H9 (cell line): ENCODE measurements around the gene LIPK. TPM values are rescaled to one million over a fixed set of nuclear protein-coding genes. Genes with fewer than 3 reads are reported as not detected.
"Not testable (repeated sequence)": the region's sequence is repeated elsewhere in the genome, so short reads cannot be mapped to it uniquely, and the experiment has no call there.

Experiments
- DNase-seq: peaks from one replicate; pipeline ENCODE4 v3.0.0-alpha.2; 2017
- H2AFZ ChIP-seq: one replicate; pipeline ENCODE4 v1.6.1; 2013; ENCODE audit warnings: mild to moderate bottlenecking, low read length, control low read depth, moderate library complexity
- H2AK5ac ChIP-seq: 2 replicates; pipeline ENCODE4 v1.6.1; 2013; ENCODE audit warnings: low read length, control low read depth, mixed read lengths; ENCODE audit not compliant: insufficient read length
- H2BK120ac ChIP-seq: one replicate; pipeline ENCODE4 v1.6.1; 2013; ENCODE audit warnings: low read depth, mild to moderate bottlenecking, low read length, control low read depth, inconsistent platforms; ENCODE audit not compliant: poor library complexity, severe bottlenecking
- H2BK12ac ChIP-seq: 2 replicates; pipeline ENCODE4 v1.6.1; 2013; ENCODE audit warnings: low read length, control low read depth, mixed read lengths, low read depth; ENCODE audit not compliant: insufficient read length
- H2BK15ac ChIP-seq: 2 replicates; pipeline ENCODE4 v1.6.1; 2013; ENCODE audit warnings: low read depth, low read length, control low read depth
- H2BK20ac ChIP-seq: one replicate; pipeline ENCODE4 v1.6.1; 2013; ENCODE audit warnings: low read depth, mild to moderate bottlenecking, low read length, control low read depth, inconsistent platforms; ENCODE audit not compliant: poor library complexity, severe bottlenecking
- H2BK5ac ChIP-seq: 2 replicates; pipeline ENCODE4 v1.6.1; 2013; ENCODE audit warnings: low read length, control low read depth, mixed read lengths; ENCODE audit not compliant: insufficient read length
- H3K14ac ChIP-seq: 2 replicates; pipeline ENCODE4 v1.6.1; 2013; ENCODE audit warnings: low read length, control low read depth; ENCODE audit not compliant: insufficient read depth
- H3K18ac ChIP-seq: 2 replicates; pipeline ENCODE4 v1.6.1; 2013; ENCODE audit warnings: low read depth, mild to moderate bottlenecking, mixed read lengths, low read length, control low read depth; ENCODE audit not compliant: insufficient read length
- H3K23ac ChIP-seq: 2 replicates; pipeline ENCODE4 v1.6.1; 2013; ENCODE audit warnings: low read length, control low read depth, mixed read lengths, low read depth; ENCODE audit not compliant: insufficient read length
- H3K23me2 ChIP-seq: 2 replicates; pipeline ENCODE4 v1.6.1; 2013; ENCODE audit warnings: low read depth, mild to moderate bottlenecking, mixed read lengths, low read length, control low read depth; ENCODE audit not compliant: insufficient read length, poor library complexity, severe bottlenecking
- H3K27ac ChIP-seq: 2 replicates; pipeline ENCODE4 v1.5.1; 2013; ENCODE audit warnings: low read length, control low read depth, mixed read lengths, low read depth; ENCODE audit not compliant: insufficient read length
- H3K27me3 ChIP-seq: 2 replicates; pipeline ENCODE4 v1.6.1; 2013; ENCODE audit warnings: low read length, control low read depth, inconsistent platforms; ENCODE audit not compliant: insufficient read depth
- H3K4ac ChIP-seq: 2 replicates; pipeline ENCODE4 v1.6.1; 2013; ENCODE audit warnings: low read depth, mild to moderate bottlenecking, control low read depth, inconsistent platforms, low read length, moderate library complexity
- H3K4me1 ChIP-seq: 2 replicates; pipeline ENCODE4 v1.6.1; 2013; ENCODE audit warnings: low read length, control low read depth, inconsistent platforms; ENCODE audit not compliant: insufficient read depth
- H3K4me2 ChIP-seq: 2 replicates; pipeline ENCODE4 v1.6.1; 2013; ENCODE audit warnings: low read length, control low read depth, mixed read lengths; ENCODE audit not compliant: insufficient read length, insufficient read depth
- H3K56ac ChIP-seq: 2 replicates; pipeline ENCODE4 v1.6.1; 2013; ENCODE audit warnings: low read depth, mild to moderate bottlenecking, mixed read lengths, low read length, control low read depth; ENCODE audit not compliant: insufficient read length
- H3K79me1 ChIP-seq: 2 replicates; pipeline ENCODE4 v1.6.1; 2013; ENCODE audit warnings: low read depth, mild to moderate bottlenecking, moderate library complexity, low read length, control low read depth, inconsistent platforms; ENCODE audit not compliant: insufficient read depth, poor library complexity, severe bottlenecking
- H3K79me2 ChIP-seq: 2 replicates; pipeline ENCODE4 v1.6.1; 2013; ENCODE audit warnings: low read length, control low read depth, inconsistent platforms; ENCODE audit not compliant: insufficient read depth
- H3K9ac ChIP-seq: 2 replicates; pipeline ENCODE4 v1.6.1; 2013; ENCODE audit warnings: low read length, control low read depth, mixed read lengths; ENCODE audit not compliant: insufficient read length; ENCODE audit errors: extremely low read depth
- H3K9me3 ChIP-seq: one replicate; pipeline ENCODE4 v1.6.1; 2013; ENCODE audit warnings: low read depth, low read length, inconsistent platforms; ENCODE audit not compliant: control insufficient read depth
- H3T11ph ChIP-seq: one replicate; pipeline ENCODE4 v1.6.1; 2013; ENCODE audit warnings: mild to moderate bottlenecking, low read length, control low read depth, inconsistent platforms
- H4K20me1 ChIP-seq: one replicate; pipeline ENCODE4 v1.6.1; 2013; ENCODE audit not compliant: control insufficient read depth, insufficient read length, insufficient read depth
- H4K5ac ChIP-seq: 2 replicates; pipeline ENCODE4 v1.6.1; 2013; ENCODE audit warnings: low read depth, mild to moderate bottlenecking, mixed read lengths, low read length, control low read depth; ENCODE audit not compliant: insufficient read length
- H4K8ac ChIP-seq: replicated peaks from 2 replicates; pipeline ENCODE4 v1.6.1; 2013; ENCODE audit warnings: low read length, control low read depth, mixed read lengths, low read depth; ENCODE audit not compliant: insufficient read length
- H4K91ac ChIP-seq: 2 replicates; pipeline ENCODE4 v1.6.1; 2013; ENCODE audit warnings: low read depth, mild to moderate bottlenecking, moderate library complexity, mixed read lengths, low read length, control low read depth; ENCODE audit not compliant: insufficient read length
- H3K27ac Mint-ChIP-seq, 3 experiments: 2 replicates in 2 of 3; 3 replicates in 1 of 3; pipeline ENCODE4 v1.8.0; 2020 to 2021; ENCODE audit warnings: mixed read lengths in 3 of 3, mild to moderate bottlenecking in 1 of 3, moderate library complexity in 1 of 3
- H3K27me3 Mint-ChIP-seq: 2 replicates; pipeline ENCODE4 v1.8.0; 2021; ENCODE audit warnings: low read depth, mild to moderate bottlenecking, moderate library complexity, mixed read lengths
- H3K36me3 Mint-ChIP-seq, 3 experiments: 2 replicates in 2 of 3; 3 replicates in 1 of 3; pipeline ENCODE4 v1.8.0; 2020 to 2021; ENCODE audit warnings: low read depth in 3 of 3, mixed read lengths in 3 of 3; ENCODE audit not compliant: insufficient read depth in 1 of 3
- H3K4me1 Mint-ChIP-seq, 2 experiments: 2 replicates each; pipeline ENCODE4 v1.8.0; 2020; ENCODE audit warnings: mixed read lengths in 2 of 2
- H3K4me3 Mint-ChIP-seq, 2 experiments: 2 replicates in 1 of 2; 3 replicates in 1 of 2; pipeline ENCODE4 v1.8.0; 2020 to 2021; ENCODE audit warnings: mild to moderate bottlenecking in 2 of 2, mixed read lengths in 2 of 2, moderate library complexity in 1 of 2
- H3K9me3 Mint-ChIP-seq, 2 experiments: 2 replicates in 1 of 2; 3 replicates in 1 of 2; pipeline ENCODE4 v1.8.0; 2020; ENCODE audit warnings: mild to moderate bottlenecking in 2 of 2, mixed read lengths in 2 of 2, moderate library complexity in 1 of 2
- CTCF ChIP-seq: fragments of 200-600 bp; sonication (generic); conservative IDR thresholded peaks from 3 replicates; pipeline ENCODE4 v1.8.0; 2021; ENCODE audit warnings: antibody characterized with exemption, mild to moderate bottlenecking
- WGBS: extraction: QIAGEN DNeasy Blood & Tissue Kit; methylation state at CpG from one replicate; pipeline ENCODE4 v1.1.7; 2013; ENCODE audit warnings: missing lambda C conversion rate, low lambda C conversion rate, mixed read lengths; ENCODE audit not compliant: insufficient read length; ENCODE audit errors: extremely low coverage; 5-methylcytosine and 5-hydroxymethylcytosine counted together
- total RNA-seq: library from RNA; stranded (reverse); gene quantifications from 2 replicates; pipeline ENCODE4 v1.2.1, GENCODE V29; 2021

The LIPK gene
- total RNA-seq, 1 experiment from 2014 or later: not detected

GRCh38 chr10:88707429-88708155 is 1.5 kb downstream of the LIPK start:
- Histone ChIP-seq H2BK120ac (no peak overlapping the region), H3K27me3 (peaks cover 18% of the 10 kb centered on the region; the same call in 1 of the 2 replicates), H3K4me1 (no peaks in the 10 kb centered on the region), H4K8ac (no peak overlapping the region), H4K5ac (no peak overlapping the region), H2AFZ (no peak overlapping the region), H3K56ac (no peak overlapping the region), H3K4me2 (no peak overlapping the region), H3K4ac (no peak overlapping the region), H3K27ac (no peak overlapping the region), H4K91ac (no peak overlapping the region), H4K20me1 (no peaks in the 10 kb centered on the region), H2BK5ac (no peak overlapping the region), H3K9ac (no peak overlapping the region), H3T11ph (no peak overlapping the region), H3K79me1 (no peaks in the 10 kb centered on the region), H3K79me2 (no peaks in the 10 kb centered on the region), H2BK15ac (no peak overlapping the region), H2BK12ac (no peak overlapping the region), H3K18ac (no peak overlapping the region), H2BK20ac (no peak overlapping the region), H2AK5ac (no peak overlapping the region), H3K9me3 (no peaks in the 10 kb centered on the region), H3K23me2 (no peaks in the 10 kb centered on the region), H3K14ac (no peak overlapping the region), H3K23ac (no peak overlapping the region)
- peaks cover 64% of the 10 kb centered on the region for H3K27me3 Mint-ChIP-seq
- no peaks in the 10 kb centered on the region for H3K36me3 Mint-ChIP-seq
- H3K4me1 Mint-ChIP-seq: peaks cover 25 to 27% of the 10 kb centered on the region in 2 experiments
- H3K27ac Mint-ChIP-seq: no peak overlapping the region; a peak in 1 of 7 replicates
- no peak for DNase-seq
- WGBS: no CpG with 5 or more reads among the region's 2 CpGs
- TF ChIP-seq CTCF: no peak
- H3K9me3 Mint-ChIP-seq: no peaks in the 10 kb centered on the region; a peak in 1 of 5 replicates
- H3K4me3 Mint-ChIP-seq: peak overlapping the region in 1 of 2 experiments; percentile 35; a peak in 2 of 5 replicates

GRCh38 chr10:88709361-88709760 is 3.3 kb downstream of the LIPK start:
- not testable (repeated sequence) for H2BK120ac ChIP-seq, H4K8ac ChIP-seq, H3K23ac ChIP-seq, H3K9ac ChIP-seq, H2AFZ ChIP-seq, H3K9me3 ChIP-seq, H3K4ac ChIP-seq, H3K4me2 ChIP-seq, H2BK20ac ChIP-seq, H2BK5ac ChIP-seq, H2BK15ac ChIP-seq, H3K9me3 Mint-ChIP-seq, H2AK5ac ChIP-seq, H3K27ac ChIP-seq, H2BK12ac ChIP-seq, H3K36me3 Mint-ChIP-seq, H3K27ac Mint-ChIP-seq, H3T11ph ChIP-seq, H4K20me1 ChIP-seq, H3K4me1 ChIP-seq, H3K56ac ChIP-seq, H4K91ac ChIP-seq, H3K23me2 ChIP-seq, H3K18ac ChIP-seq, H4K5ac ChIP-seq, H3K14ac ChIP-seq, DNase-seq, H3K79me1 ChIP-seq, H3K79me2 ChIP-seq
- peaks cover 14% of the 10 kb centered on the region; the same call in 1 of the 2 replicates for H3K27me3 ChIP-seq
- H3K4me1 Mint-ChIP-seq: peaks cover 16 to 17% of the 10 kb centered on the region in 2 experiments
- 0 out of 5 replicates have a peak overlapping the region, but pooled peaks of 1 of the 2 experiments have one; percentile 53 for H3K4me3 Mint-ChIP-seq
- H3K27me3 Mint-ChIP-seq: peaks cover 50% of the 10 kb centered on the region
- WGBS: no CpG with 5 or more reads among the region's 6 CpGs
